Keratinocyte (primary cell): ENCODE measurements around the gene FRMD3. TPM values are rescaled to one million over a fixed set of nuclear protein-coding genes. Genes with fewer than 3 reads are reported as not detected.

Experiments used
- DNase-seq: peaks from one replicate; pipeline ENCODE4 v3.0.0-alpha.2; 2011; ENCODE audit warnings: low read depth, missing footprints, low spot score
- FAIRE-seq: peaks from 2 replicates; lab custom pipeline; 2011; peaks lifted over from hg19 to GRCh38; lab: Jason Lieb, UNC
- H2AFZ ChIP-seq: 2 replicates; pipeline ENCODE4 v1.6.0; 2012; ENCODE audit warnings: low read length, control low read depth, inconsistent platforms; ENCODE audit not compliant: control insufficient read depth
- H3K27ac ChIP-seq: 2 replicates; pipeline ENCODE4 v1.5.1; 2011; ENCODE audit warnings: low read length; ENCODE audit not compliant: control insufficient read depth, insufficient read depth
- H3K27me3 ChIP-seq: 3 replicates; pipeline ENCODE4 v1.6.0; 2011; ENCODE audit warnings: low read length; ENCODE audit not compliant: control insufficient read depth, insufficient read depth; ENCODE audit errors: extremely low read depth
- H3K36me3 ChIP-seq, 2 experiments: 2 replicates in 1 of 2; 3 replicates in 1 of 2; pipeline ENCODE4 v1.5.1; 2011; ENCODE audit warnings: low read length in 2 of 2, mild to moderate bottlenecking in 1 of 2; ENCODE audit not compliant: control insufficient read depth in 2 of 2, insufficient read depth in 2 of 2; ENCODE audit errors: extremely low read depth in 1 of 2
- H3K4me1 ChIP-seq: 3 replicates; pipeline ENCODE4 v1.5.1; 2011; ENCODE audit warnings: low read length; ENCODE audit not compliant: control insufficient read depth, insufficient read depth; ENCODE audit errors: extremely low read depth
- H3K4me2 ChIP-seq: 3 replicates; pipeline ENCODE4 v1.6.0; 2011; ENCODE audit warnings: low read depth, low read length; ENCODE audit not compliant: control insufficient read depth, insufficient read depth; ENCODE audit errors: extremely low read depth
- H3K4me3 ChIP-seq, 3 experiments: fragments of 200-600 bp in 1 of 3; sonication (generic) in 1 of 3; 2 replicates in 2 of 3; 3 replicates in 1 of 3; pipeline ENCODE4 v1.5.1; 2011 to 2016; ENCODE audit warnings: low read length in 3 of 3, mild to moderate bottlenecking in 3 of 3, control low read depth in 2 of 3, inconsistent platforms in 1 of 3, low read depth in 1 of 3, mixed read lengths in 1 of 3, mixed run types in 1 of 3, moderate library complexity in 1 of 3; ENCODE audit not compliant: control insufficient read depth in 2 of 3, insufficient read depth in 2 of 3; ENCODE audit errors: extremely low read depth in 1 of 3
- H3K79me2 ChIP-seq: 2 replicates; pipeline ENCODE4 v1.6.0; 2012; ENCODE audit warnings: low read length; ENCODE audit not compliant: control insufficient read depth, insufficient read depth
- H3K9ac ChIP-seq: 3 replicates; pipeline ENCODE4 v1.6.0; 2011; ENCODE audit warnings: low read length; ENCODE audit not compliant: control insufficient read depth, insufficient read depth; ENCODE audit errors: extremely low read depth
- H3K9me1 ChIP-seq: 3 replicates; pipeline ENCODE4 v1.6.0; 2011; ENCODE audit warnings: low read length; ENCODE audit not compliant: control insufficient read depth, insufficient read depth; ENCODE audit errors: extremely low read depth
- H3K9me3 ChIP-seq: 2 replicates; pipeline ENCODE4 v1.5.1; 2012; ENCODE audit warnings: low read depth, low read length; ENCODE audit not compliant: control insufficient read depth
- H4K20me1 ChIP-seq: 3 replicates; pipeline ENCODE4 v1.6.0; 2011; ENCODE audit warnings: low read length; ENCODE audit not compliant: control insufficient read depth, insufficient read depth; ENCODE audit errors: extremely low read depth
- EZH2 ChIP-seq: IDR thresholded peaks from one replicate; pipeline ENCODE4 v1.6.1; 2012; ENCODE audit warnings: inconsistent platforms, mild to moderate bottlenecking, low read length, moderate library complexity
- dilution Hi-C: fragments of 300-500 bp; cut with MboI; formaldehyde crosslinking; loops from one replicate; pipeline ENCODE4 v1.7.0; 2020; ENCODE audit warnings: low sequenced_read_pairs; ENCODE audit not compliant: extremely low pct_ligation_motif_present
- polyA plus RNA-seq, 5 experiments: library from polyadenylated mRNA; depleted of rRNA in 3 of 5; stranded (reverse) in 3 of 5; stranded (forward) in 1 of 5; unstranded in 1 of 5; fragments of >200 nt; gene quantifications; 1 replicate in 1 of 5; 2 replicates in 3 of 5; 3 replicates in 1 of 5; pipeline versions ENCODE4 v1.2.1 to v1.2.3, GENCODE V29; 2011 to 2012; ENCODE audit warnings: missing spikeins in 2 of 5, low read depth in 1 of 5, low replicate concordance in 1 of 5
- TF ChIP-seq, protein P1 (sequence below), 3 experiments: IDR thresholded peaks in 1 of 3; conservative IDR thresholded peaks in 1 of 3; optimal IDR thresholded peaks in 1 of 3; 2 replicates in 2 of 3; 3 replicates in 1 of 3; pipeline versions ENCODE3 to v1.5.1; 2011; ENCODE audit warnings: low read length in 3 of 3, mild to moderate bottlenecking in 3 of 3, moderate library complexity in 2 of 3, control low read depth in 1 of 3, inconsistent platforms in 1 of 3; ENCODE audit not compliant: insufficient read depth in 2 of 3; ENCODE audit errors: extremely low read depth in 1 of 3

Gene FRMD3
- polyA plus RNA-seq, 1 donor (not counting 4 experiments of a cell fraction or from before 2014, with no cell fraction given): 0.21 TPM

DNA sequence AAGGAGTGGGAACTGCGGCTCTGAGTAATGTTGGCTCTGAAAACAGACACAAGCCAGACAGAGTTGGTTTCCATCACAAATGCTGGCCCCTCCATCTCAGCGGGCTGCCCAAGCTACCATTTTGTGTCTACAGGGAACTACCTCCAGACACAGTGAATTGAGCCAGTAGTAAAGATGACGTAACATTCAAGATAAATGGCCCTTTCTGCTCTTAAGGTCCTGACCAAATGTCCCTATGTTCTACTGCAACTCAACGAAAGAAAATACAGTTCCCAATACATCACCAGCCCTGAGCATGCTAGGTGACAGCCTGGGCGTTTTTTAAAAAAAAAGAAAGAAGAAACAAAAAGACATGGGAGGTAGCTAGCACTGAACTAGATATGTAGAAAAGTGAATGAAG lies 247.5 kb downstream of the FRMD3 start:
- Histone ChIP-seq H3K9ac (no peak overlapping the region), H4K20me1 (no peaks in the 10 kb centered on the region), H3K27me3 (no peaks in the 10 kb centered on the region), H3K27ac (no peak overlapping the region), H3K9me3 (no peaks in the 10 kb centered on the region), H3K79me2 (no peaks in the 10 kb centered on the region), H3K9me1 (no peaks in the 10 kb centered on the region), H3K36me3 (no peaks in the 10 kb centered on the region), H3K4me2 (no peak overlapping the region), H2AFZ (no peak overlapping the region), H3K4me3 (no peak overlapping the region), H3K4me1 (no peaks in the 10 kb centered on the region)
- dilution Hi-C loops: no loop called here
- no peak for FAIRE-seq
- DNase-seq: no peak
- no peak for TF ChIP-seq EZH2
- TF ChIP-seq, protein P1, sequence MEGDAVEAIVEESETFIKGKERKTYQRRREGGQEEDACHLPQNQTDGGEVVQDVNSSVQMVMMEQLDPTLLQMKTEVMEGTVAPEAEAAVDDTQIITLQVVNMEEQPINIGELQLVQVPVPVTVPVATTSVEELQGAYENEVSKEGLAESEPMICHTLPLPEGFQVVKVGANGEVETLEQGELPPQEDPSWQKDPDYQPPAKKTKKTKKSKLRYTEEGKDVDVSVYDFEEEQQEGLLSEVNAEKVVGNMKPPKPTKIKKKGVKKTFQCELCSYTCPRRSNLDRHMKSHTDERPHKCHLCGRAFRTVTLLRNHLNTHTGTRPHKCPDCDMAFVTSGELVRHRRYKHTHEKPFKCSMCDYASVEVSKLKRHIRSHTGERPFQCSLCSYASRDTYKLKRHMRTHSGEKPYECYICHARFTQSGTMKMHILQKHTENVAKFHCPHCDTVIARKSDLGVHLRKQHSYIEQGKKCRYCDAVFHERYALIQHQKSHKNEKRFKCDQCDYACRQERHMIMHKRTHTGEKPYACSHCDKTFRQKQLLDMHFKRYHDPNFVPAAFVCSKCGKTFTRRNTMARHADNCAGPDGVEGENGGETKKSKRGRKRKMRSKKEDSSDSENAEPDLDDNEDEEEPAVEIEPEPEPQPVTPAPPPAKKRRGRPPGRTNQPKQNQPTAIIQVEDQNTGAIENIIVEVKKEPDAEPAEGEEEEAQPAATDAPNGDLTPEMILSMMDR (optimal IDR thresholded peaks at IDR 0.05 in 1 of 3, IDR thresholded peaks at IDR 0.05 in 1 of 3, conservative IDR thresholded peaks at IDR 0.05 in 1 of 3; ENCODE audit: extremely low read depth in 1 of 3, insufficient read depth in 2 of 3, low read length in 3 of 3): no peak

DNA sequence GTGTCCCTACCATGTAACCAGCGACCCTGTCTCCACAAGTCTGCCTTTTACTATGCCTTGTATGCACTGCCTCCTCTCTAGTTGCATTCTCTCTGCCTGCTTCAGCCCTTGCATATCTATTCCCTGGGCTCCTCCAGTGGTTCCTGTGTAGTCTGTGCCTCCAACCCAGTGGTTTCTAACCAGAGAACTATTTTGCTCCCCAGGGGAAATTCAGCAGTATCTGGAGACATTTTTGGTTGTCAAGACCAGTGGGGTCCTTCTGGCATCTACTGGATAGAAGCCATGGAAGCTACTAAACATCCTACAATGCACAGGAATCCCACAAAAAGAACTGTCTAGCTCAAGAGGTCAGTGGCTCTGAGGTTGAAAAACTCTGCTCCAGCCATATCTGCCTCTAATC lies 251.2 kb downstream of the FRMD3 start:
- no peaks in the 10 kb centered on the region for H3K9me3 ChIP-seq
- no peak for DNase-seq
- no peak for FAIRE-seq
- no peaks in the 10 kb centered on the region for H4K20me1 ChIP-seq
- H3K4me2 ChIP-seq: no peak overlapping the region
- no peaks in the 10 kb centered on the region for H3K27me3 ChIP-seq
- H2AFZ ChIP-seq: no peak overlapping the region
- no peak overlapping the region for H3K4me3 ChIP-seq
- no peak for TF ChIP-seq EZH2
- TF ChIP-seq, protein P1 (optimal IDR thresholded peaks at IDR 0.05 in 1 of 3, IDR thresholded peaks at IDR 0.05 in 1 of 3, conservative IDR thresholded peaks at IDR 0.05 in 1 of 3; ENCODE audit: extremely low read depth in 1 of 3, insufficient read depth in 2 of 3, low read length in 3 of 3): no peak
- H3K36me3 ChIP-seq: no peaks in the 10 kb centered on the region
- H3K27ac ChIP-seq: no peak overlapping the region
- no peaks in the 10 kb centered on the region for H3K79me2 ChIP-seq
- H3K9ac ChIP-seq: no peak overlapping the region
- H3K9me1 ChIP-seq: no peaks in the 10 kb centered on the region
- dilution Hi-C loops: no loop called here
- no peaks in the 10 kb centered on the region for H3K4me1 ChIP-seq
